Hepatocyte (in vitro differentiated cells): ENCODE data around the gene ZNF558.

ENCODE experiments used
- CTCF ChIP-seq: fragments of 200-600 bp; sonication (generic); IDR thresholded peaks from 2 replicates; pipeline ENCODE4 v1.5.1; 2016; ENCODE audit warnings: antibody characterized with exemption, mild to moderate bottlenecking; ENCODE audit not compliant: poor library complexity
- EZH2 ChIP-seq: fragments of 200-600 bp; sonication (generic); IDR thresholded peaks from 2 replicates; pipeline ENCODE4 v1.6.1; 2016; ENCODE audit warnings: antibody characterized with exemption, mild to moderate bottlenecking, borderline replicate concordance
- EZH2phosphoT487 ChIP-seq: fragments of 200-600 bp; sonication (generic); IDR thresholded peaks from one replicate; pipeline ENCODE4 v1.6.1; 2018; ENCODE audit warnings: antibody characterized with exemption, mild to moderate bottlenecking, low read depth, moderate library complexity; ENCODE audit not compliant: unreplicated experiment, severe bottlenecking

GRCh38 chr19:8880868-8881488, 48.9 kb upstream of the ZNF558 start:
- TF ChIP-seq CTCF, result no peak
- no peak for TF ChIP-seq EZH2phosphoT487
- no peak for TF ChIP-seq EZH2
